Mammary epithelial cell (primary cell): ENCODE measurements around the gene SOX8.

Experiments used
- CTCF ChIP-seq, 2 donors: IDR thresholded peaks in 1 of 2; conservative IDR thresholded peaks in 1 of 2; 2 replicates each; pipeline ENCODE4 v1.5.1; 2011 to 2012; ENCODE audit warnings: inconsistent platforms in 2 of 2, low read length in 2 of 2, mild to moderate bottlenecking in 2 of 2, control low read depth in 1 of 2, low read depth in 1 of 2; ENCODE audit not compliant: insufficient read depth in 1 of 2; ENCODE audit errors: extremely low read depth in 1 of 2
- EZH2 ChIP-seq: IDR thresholded peaks from 2 replicates; pipeline ENCODE4 v1.6.1; 2012; ENCODE audit warnings: low read length, inconsistent platforms, borderline replicate concordance

GRCh38 chr16:974001-974601 is 7.5 kb upstream of the SOX8 start:
- TF ChIP-seq CTCF (conservative IDR thresholded peaks at IDR 0.05 in 1 of 2, IDR thresholded peaks at IDR 0.05 in 1 of 2; ENCODE audit: extremely low read depth in 1 of 2, insufficient read depth in 1 of 2, low read depth in 1 of 2, low read length in 2 of 2): no peak
- TF ChIP-seq EZH2: no peak
